GM12878 (cell line): ENCODE results near the gene SHISA9. TPM values are rescaled to one million over a fixed set of nuclear protein-coding genes. Genes with fewer than 3 reads are reported as not detected.

Experiments used
- ATF3 ChIP-seq: IDR thresholded peaks from 2 replicates; pipeline ENCODE4 v1.6.1; 2011; ENCODE audit warnings: low read depth, mild to moderate bottlenecking, low read length, moderate library complexity, borderline replicate concordance; ENCODE audit errors: extremely low read depth
- BRCA1 ChIP-seq: IDR thresholded peaks from 2 replicates; pipeline ENCODE4 v1.6.1; 2011; ENCODE audit warnings: low read depth, low read length, improper control_type of control experiment
- CEBPB ChIP-seq, 2 experiments: fragments of 150-350 bp in 1 of 2; IDR thresholded peaks; 2 replicates each; pipeline ENCODE4 v1.6.1; 2012 to 2014; ENCODE audit warnings: low read depth in 2 of 2, low read length in 2 of 2, borderline replicate concordance in 1 of 2, inconsistent platforms in 1 of 2
- CREM ChIP-seq: IDR thresholded peaks from 2 replicates; pipeline ENCODE4 v1.6.1; 2014; ENCODE audit warnings: antibody characterized with exemption, low read depth
- CTCF ChIP-seq, 3 experiments: IDR thresholded peaks in 2 of 3; conservative IDR thresholded peaks in 1 of 3; 2 replicates each; pipeline ENCODE4 v1.5.1; 2011; ENCODE audit warnings: low read depth in 3 of 3, low read length in 3 of 3, mild to moderate bottlenecking in 3 of 3, control low read depth in 2 of 3, moderate library complexity in 2 of 3, inconsistent platforms in 1 of 3, mixed read lengths in 1 of 3; ENCODE audit not compliant: control insufficient read depth in 2 of 3, insufficient read depth in 1 of 3; ENCODE audit errors: extremely low read depth in 1 of 3
- E4F1 ChIP-seq: fragments of 450-650 bp; IDR thresholded peaks from 2 replicates; pipeline ENCODE4 v1.6.1; 2018; ENCODE audit warnings: borderline replicate concordance, mild to moderate bottlenecking; ENCODE audit not compliant: partially characterized antibody
- FOXM1 ChIP-seq: IDR thresholded peaks from 2 replicates; pipeline ENCODE4 v1.6.1; 2012; ENCODE audit warnings: low read depth, mild to moderate bottlenecking, inconsistent platforms, low read length, moderate library complexity
- KAT2A ChIP-seq: conservative IDR thresholded peaks from 2 replicates; pipeline ENCODE4 v1.6.1; 2011; ENCODE audit warnings: low read depth, low read length; ENCODE audit not compliant: control insufficient read depth
- MYB ChIP-seq: fragments of 150-350 bp; IDR thresholded peaks from 2 replicates; pipeline ENCODE4 v1.6.1; 2014; ENCODE audit warnings: mild to moderate bottlenecking, low read depth, low read length, borderline replicate concordance
- NFYB ChIP-seq: IDR thresholded peaks from 2 replicates; pipeline ENCODE4 v1.6.1; 2011; ENCODE audit warnings: low read depth, mild to moderate bottlenecking, low read length, improper control_type of control experiment, moderate library complexity; ENCODE audit not compliant: insufficient read depth
- PAX8 ChIP-seq: fragments of 450-650 bp; IDR thresholded peaks from 2 replicates; pipeline ENCODE4 v1.6.1; 2017; ENCODE audit warnings: mild to moderate bottlenecking, moderate library complexity
- PML ChIP-seq: IDR thresholded peaks from 2 replicates; pipeline ENCODE4 v1.6.1; 2012; ENCODE audit warnings: low read length, inconsistent platforms
- POLR2AphosphoS5 ChIP-seq: IDR thresholded peaks from 2 replicates; pipeline ENCODE4 v1.6.1; 2011; ENCODE audit warnings: mild to moderate bottlenecking, low read length, inconsistent platforms
- PRDM15 ChIP-seq: fragments of 450-650 bp; formaldehyde crosslinking; IDR thresholded peaks from 2 replicates; pipeline ENCODE4 v1.4.0; 2020; ENCODE audit warnings: mild to moderate bottlenecking, moderate library complexity
- SMAD5 ChIP-seq: IDR thresholded peaks from 2 replicates; pipeline ENCODE4 v1.6.1; 2016; ENCODE audit warnings: antibody characterized with exemption, low read depth
- SP1 ChIP-seq: IDR thresholded peaks from one replicate; pipeline ENCODE4 v1.6.1; 2011; ENCODE audit warnings: low read depth, low read length
- SREBF2 ChIP-seq: IDR thresholded peaks from 2 replicates; pipeline ENCODE4 v1.6.1; 2012; ENCODE audit warnings: mild to moderate bottlenecking, low read length
- STAT1 ChIP-seq: fragments of 450-650 bp; conservative IDR thresholded peaks from 2 replicates; pipeline ENCODE4 v1.6.1; 2014; ENCODE audit warnings: antibody characterized with exemption, mild to moderate bottlenecking
- TBL1XR1 ChIP-seq: IDR thresholded peaks from 2 replicates; pipeline ENCODE4 v1.6.1; 2012; ENCODE audit warnings: low read depth, low read length, improper control_type of control experiment
- ZNF384 ChIP-seq: IDR thresholded peaks from 2 replicates; pipeline ENCODE4 v1.6.1; 2012; ENCODE audit warnings: low read depth, mild to moderate bottlenecking, low read length, improper control_type of control experiment, borderline replicate concordance
- ZZZ3 ChIP-seq: IDR thresholded peaks from 2 replicates; pipeline ENCODE4 v1.6.1; 2011; ENCODE audit warnings: low read depth; ENCODE audit not compliant: control insufficient read depth, insufficient read length
- polyA plus RNA-seq, 11 experiments: library from polyadenylated mRNA; depleted of rRNA in 4 of 11; unstranded in 6 of 11; stranded (reverse) in 5 of 11; fragments of >200 nt; fragmentation: Nextera tagmentation in 4 of 11; fragmentation: Illumina TruSeq in 1 of 11; extraction: Ambion mirVana in 4 of 11; extraction: Trizol in 1 of 11; gene quantifications; 1 replicate in 1 of 11; 2 replicates in 10 of 11; pipeline versions ENCODE4 v1.2.1 to v1.2.3, GENCODE V29; 2011 to 2016; ENCODE audit warnings: inconsistent platforms in 2 of 11, missing spikeins in 2 of 11, low read depth in 1 of 11
- total RNA-seq, 4 experiments: library from RNA; depleted of rRNA in 3 of 4; stranded (reverse); fragments of >200 nt in 3 of 4; fragmentation: Illumina TruSeq in 1 of 4; extraction: Trizol in 1 of 4; gene quantifications; 2 replicates each; pipeline versions ENCODE4 v1.2.1 to v1.2.3, GENCODE V29; 2013 to 2021
- TF ChIP-seq, protein P1 (sequence below): fragments of 450-650 bp; conservative IDR thresholded peaks from 2 replicates; pipeline ENCODE4 v1.6.1; 2017; ENCODE audit warnings: mild to moderate bottlenecking, moderate library complexity

SHISA9 gene
- total and polyA plus RNA-seq, 10 of the 15 experiments (the other 5 are each of a cell fraction or from before 2014, with no cell fraction given) = 0.03 to 25.5 (median 0.07) TPM

- TF ChIP-seq POLR2AphosphoS5 (no peak), PRDM15 (no peak), STAT1 (no peak), BRCA1 (no peak), FOXM1 (no peak), CTCF (IDR thresholded peaks at IDR 0.05 in 2 of 3, conservative IDR thresholded peaks at IDR 0.05 in 1 of 3; ENCODE audit: control insufficient read depth in 2 of 3, extremely low read depth in 1 of 3, insufficient read depth in 1 of 3, low read depth in 3 of 3, low read length in 3 of 3) (no peak), MYB (no peak), SP1 (no peak), KAT2A (no peak), SREBF2 (no peak), PML (no peak), CREM (no peak), PAX8 (no peak), SMAD5 (no peak), NFYB (no peak), CEBPB (IDR thresholded peaks at IDR 0.05; ENCODE audit: borderline replicate concordance in 1 of 2, low read depth in 2 of 2, low read length in 2 of 2) (no peak), ZNF384 (no peak), E4F1 (no peak), ZZZ3 (no peak), TBL1XR1 (no peak), ATF3 (no peak)
- TF ChIP-seq, protein P1, sequence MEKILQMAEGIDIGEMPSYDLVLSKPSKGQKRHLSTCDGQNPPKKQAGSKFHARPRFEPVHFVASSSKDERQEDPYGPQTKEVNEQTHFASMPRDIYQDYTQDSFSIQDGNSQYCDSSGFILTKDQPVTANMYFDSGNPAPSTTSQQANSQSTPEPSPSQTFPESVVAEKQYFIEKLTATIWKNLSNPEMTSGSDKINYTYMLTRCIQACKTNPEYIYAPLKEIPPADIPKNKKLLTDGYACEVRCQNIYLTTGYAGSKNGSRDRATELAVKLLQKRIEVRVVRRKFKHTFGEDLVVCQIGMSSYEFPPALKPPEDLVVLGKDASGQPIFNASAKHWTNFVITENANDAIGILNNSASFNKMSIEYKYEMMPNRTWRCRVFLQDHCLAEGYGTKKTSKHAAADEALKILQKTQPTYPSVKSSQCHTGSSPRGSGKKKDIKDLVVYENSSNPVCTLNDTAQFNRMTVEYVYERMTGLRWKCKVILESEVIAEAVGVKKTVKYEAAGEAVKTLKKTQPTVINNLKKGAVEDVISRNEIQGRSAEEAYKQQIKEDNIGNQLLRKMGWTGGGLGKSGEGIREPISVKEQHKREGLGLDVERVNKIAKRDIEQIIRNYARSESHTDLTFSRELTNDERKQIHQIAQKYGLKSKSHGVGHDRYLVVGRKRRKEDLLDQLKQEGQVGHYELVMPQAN = no peak
These were observed 155.2 kb downstream of the SHISA9 start (continued) for GRCh38 chr16:13056607-13057006.
